Neural progenitor cell (in vitro differentiated cells): ENCODE data around the gene PDCD1.
"Not testable (repeated sequence)": the region's sequence is repeated elsewhere in the genome, so short reads cannot be mapped to it uniquely, and the experiment has no call there.

ENCODE experiments used
- EZH2 ChIP-seq: fragments of 200-600 bp; sonication (generic); IDR thresholded peaks from 2 replicates; pipeline ENCODE4 v1.6.1; 2017; ENCODE audit warnings: antibody characterized with exemption, mild to moderate bottlenecking, moderate library complexity
- TF ChIP-seq, protein P1 (sequence below): fragments of 200-600 bp; sonication (generic); IDR thresholded peaks from 2 replicates; pipeline ENCODE4 v1.5.1; 2017; ENCODE audit warnings: antibody characterized with exemption, mild to moderate bottlenecking

GRCh38 chr2:241833756-241834526 lies 24.8 kb downstream of the PDCD1 start:
- TF ChIP-seq, protein P1, sequence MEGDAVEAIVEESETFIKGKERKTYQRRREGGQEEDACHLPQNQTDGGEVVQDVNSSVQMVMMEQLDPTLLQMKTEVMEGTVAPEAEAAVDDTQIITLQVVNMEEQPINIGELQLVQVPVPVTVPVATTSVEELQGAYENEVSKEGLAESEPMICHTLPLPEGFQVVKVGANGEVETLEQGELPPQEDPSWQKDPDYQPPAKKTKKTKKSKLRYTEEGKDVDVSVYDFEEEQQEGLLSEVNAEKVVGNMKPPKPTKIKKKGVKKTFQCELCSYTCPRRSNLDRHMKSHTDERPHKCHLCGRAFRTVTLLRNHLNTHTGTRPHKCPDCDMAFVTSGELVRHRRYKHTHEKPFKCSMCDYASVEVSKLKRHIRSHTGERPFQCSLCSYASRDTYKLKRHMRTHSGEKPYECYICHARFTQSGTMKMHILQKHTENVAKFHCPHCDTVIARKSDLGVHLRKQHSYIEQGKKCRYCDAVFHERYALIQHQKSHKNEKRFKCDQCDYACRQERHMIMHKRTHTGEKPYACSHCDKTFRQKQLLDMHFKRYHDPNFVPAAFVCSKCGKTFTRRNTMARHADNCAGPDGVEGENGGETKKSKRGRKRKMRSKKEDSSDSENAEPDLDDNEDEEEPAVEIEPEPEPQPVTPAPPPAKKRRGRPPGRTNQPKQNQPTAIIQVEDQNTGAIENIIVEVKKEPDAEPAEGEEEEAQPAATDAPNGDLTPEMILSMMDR = not testable (repeated sequence)
- TF ChIP-seq EZH2 = not testable (repeated sequence)
